Chondrocyte (in vitro differentiated cells): Measurements from ENCODE around the gene BCL2L1. TPM values are rescaled to one million over a fixed set of nuclear protein-coding genes. Genes with fewer than 3 reads are reported as not detected.
A peak's percentile ranks its signal among the peaks of the same experiment; 100 is the strongest.

Source experiments
- DNase-seq: peaks from one replicate; pipeline ENCODE4 v3.0.0; 2021; ENCODE audit warnings: mixed read lengths, low spot score
- H3K27ac Mint-ChIP-seq: one replicate; pipeline ENCODE4 v1.8.0; 2021; ENCODE audit warnings: mild to moderate bottlenecking, moderate library complexity, mixed read lengths; ENCODE audit not compliant: unreplicated experiment
- H3K27me3 Mint-ChIP-seq: 2 replicates; pipeline ENCODE4 v1.8.0; 2021; ENCODE audit warnings: low read depth, mixed read lengths
- H3K36me3 Mint-ChIP-seq: 2 replicates; pipeline ENCODE4 v1.8.0; 2021; ENCODE audit warnings: low read depth, mixed read lengths
- H3K4me1 Mint-ChIP-seq: 2 replicates; pipeline ENCODE4 v1.8.0; 2021; ENCODE audit warnings: low read depth, mild to moderate bottlenecking, mixed read lengths
- H3K4me3 Mint-ChIP-seq: one replicate; pipeline ENCODE4 v1.8.0; 2021; ENCODE audit warnings: mild to moderate bottlenecking, moderate library complexity, mixed read lengths; ENCODE audit not compliant: unreplicated experiment
- H3K9me3 Mint-ChIP-seq: 2 replicates; pipeline ENCODE4 v1.8.0; 2021; ENCODE audit warnings: low read depth, mixed read lengths
- total RNA-seq: library from RNA; stranded (reverse); gene quantifications from 3 replicates; pipeline ENCODE4 v1.2.1, GENCODE V29; 2021
- TF ChIP-seq, protein P1 (sequence below): fragments of 200-600 bp; sonication (generic); IDR thresholded peaks from 2 replicates; pipeline ENCODE4 v1.5.0; 2021; ENCODE audit warnings: antibody characterized with exemption, mild to moderate bottlenecking, moderate library complexity

The BCL2L1 gene
- total RNA-seq, 1 donor from 2014 or later: 90.7 TPM

DNA sequence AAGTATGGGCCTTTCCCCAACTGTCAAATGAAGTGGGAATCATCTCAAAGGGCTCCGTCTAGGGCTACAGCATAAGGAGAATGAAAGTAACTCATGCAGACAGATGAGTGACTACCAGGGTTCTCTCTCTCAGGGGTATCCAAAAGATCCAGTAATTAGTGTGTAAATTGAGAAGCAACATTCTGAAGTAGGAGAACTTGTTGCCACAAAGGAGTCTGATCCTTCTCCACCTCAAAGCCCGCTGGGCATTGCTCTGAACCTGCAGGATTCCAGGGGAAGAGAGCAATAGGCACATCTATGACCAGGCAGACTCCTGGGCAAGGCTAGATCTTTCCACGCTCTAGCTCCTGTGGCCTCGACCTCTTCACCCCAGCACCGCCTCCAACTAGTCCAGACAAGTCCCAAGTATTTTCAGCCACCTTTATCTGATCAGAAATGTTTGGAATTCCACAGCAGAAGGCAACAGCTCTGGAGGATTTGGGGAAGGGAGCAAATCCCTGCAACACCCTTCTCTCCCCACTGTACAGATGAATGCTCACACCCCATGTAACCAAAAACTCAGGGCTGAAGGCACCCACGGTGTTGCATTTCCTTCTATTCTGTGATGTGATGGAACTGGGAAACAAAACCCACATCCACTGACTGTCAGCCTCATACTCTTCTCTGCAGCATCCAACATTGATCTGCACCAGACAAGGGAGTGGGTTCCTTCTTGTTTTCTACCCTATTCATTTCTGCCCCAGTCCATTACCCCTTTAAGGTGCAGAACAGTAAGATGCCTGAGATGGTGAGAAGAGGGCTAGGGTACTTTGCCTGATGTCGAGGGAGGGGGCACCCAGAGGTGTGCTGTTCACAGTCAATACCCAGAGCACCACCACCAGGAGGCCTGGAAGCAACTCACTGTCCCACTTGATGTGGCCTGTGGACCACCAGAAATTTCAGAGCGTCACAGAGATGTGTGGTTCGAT lies 44.0 kb downstream of the BCL2L1 start:
- TF ChIP-seq, protein P1, sequence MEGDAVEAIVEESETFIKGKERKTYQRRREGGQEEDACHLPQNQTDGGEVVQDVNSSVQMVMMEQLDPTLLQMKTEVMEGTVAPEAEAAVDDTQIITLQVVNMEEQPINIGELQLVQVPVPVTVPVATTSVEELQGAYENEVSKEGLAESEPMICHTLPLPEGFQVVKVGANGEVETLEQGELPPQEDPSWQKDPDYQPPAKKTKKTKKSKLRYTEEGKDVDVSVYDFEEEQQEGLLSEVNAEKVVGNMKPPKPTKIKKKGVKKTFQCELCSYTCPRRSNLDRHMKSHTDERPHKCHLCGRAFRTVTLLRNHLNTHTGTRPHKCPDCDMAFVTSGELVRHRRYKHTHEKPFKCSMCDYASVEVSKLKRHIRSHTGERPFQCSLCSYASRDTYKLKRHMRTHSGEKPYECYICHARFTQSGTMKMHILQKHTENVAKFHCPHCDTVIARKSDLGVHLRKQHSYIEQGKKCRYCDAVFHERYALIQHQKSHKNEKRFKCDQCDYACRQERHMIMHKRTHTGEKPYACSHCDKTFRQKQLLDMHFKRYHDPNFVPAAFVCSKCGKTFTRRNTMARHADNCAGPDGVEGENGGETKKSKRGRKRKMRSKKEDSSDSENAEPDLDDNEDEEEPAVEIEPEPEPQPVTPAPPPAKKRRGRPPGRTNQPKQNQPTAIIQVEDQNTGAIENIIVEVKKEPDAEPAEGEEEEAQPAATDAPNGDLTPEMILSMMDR: no peak
- Mint-ChIP-seq H3K36me3 (peaks cover 33% of the 10 kb centered on the region), H3K27me3 (no peaks in the 10 kb centered on the region), H3K4me1 (peaks cover 62% of the 10 kb centered on the region), H3K9me3 (no peaks in the 10 kb centered on the region), H3K4me3 (no peak overlapping the region), H3K27ac (peak overlapping the region; percentile 59)
- DNase-seq: no peak

DNA sequence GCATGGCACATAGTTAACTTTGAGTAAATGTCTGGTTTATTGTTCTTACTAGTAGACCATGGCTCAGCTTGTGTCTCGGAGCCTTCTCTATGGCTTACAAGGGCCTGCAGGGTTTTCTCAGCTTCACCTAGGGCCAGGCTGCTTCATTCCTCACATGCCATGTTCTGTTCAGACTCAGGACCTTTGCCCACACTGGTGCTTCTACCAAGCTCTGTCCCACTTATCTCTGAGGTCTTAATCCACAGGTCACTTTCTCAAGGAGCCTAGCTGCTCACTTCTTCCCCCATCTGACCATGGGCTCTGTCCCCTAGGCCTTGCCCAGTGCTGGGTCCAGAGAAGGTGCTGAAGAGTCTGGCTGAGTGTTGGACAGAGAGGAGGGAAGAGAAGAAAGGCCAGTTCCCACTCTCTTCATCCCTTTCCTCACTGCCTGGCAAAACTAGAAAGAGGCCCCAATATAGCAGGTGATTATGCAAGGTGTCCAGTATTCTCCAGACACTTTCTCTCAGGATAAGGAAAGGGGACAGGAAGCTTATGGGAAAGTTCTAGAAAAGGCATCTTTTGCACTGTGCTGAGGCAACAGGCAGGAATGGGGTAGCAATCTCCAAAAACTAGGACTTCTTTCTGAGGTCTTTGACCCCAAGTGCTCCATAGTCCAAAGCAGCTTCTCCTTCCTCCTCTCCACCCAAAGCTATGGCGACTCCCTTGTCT lies 45.0 kb downstream of the BCL2L1 start:
- H3K9me3 Mint-ChIP-seq: no peaks in the 10 kb centered on the region
- no peak for DNase-seq
- H3K4me3 Mint-ChIP-seq: no peak overlapping the region
- no peaks in the 10 kb centered on the region for H3K27me3 Mint-ChIP-seq
- TF ChIP-seq, protein P1: no peak
- peak overlapping the region; percentile 61 for H3K27ac Mint-ChIP-seq
- peaks cover 57% of the 10 kb centered on the region for H3K4me1 Mint-ChIP-seq
- peaks cover 33% of the 10 kb centered on the region for H3K36me3 Mint-ChIP-seq

DNA sequence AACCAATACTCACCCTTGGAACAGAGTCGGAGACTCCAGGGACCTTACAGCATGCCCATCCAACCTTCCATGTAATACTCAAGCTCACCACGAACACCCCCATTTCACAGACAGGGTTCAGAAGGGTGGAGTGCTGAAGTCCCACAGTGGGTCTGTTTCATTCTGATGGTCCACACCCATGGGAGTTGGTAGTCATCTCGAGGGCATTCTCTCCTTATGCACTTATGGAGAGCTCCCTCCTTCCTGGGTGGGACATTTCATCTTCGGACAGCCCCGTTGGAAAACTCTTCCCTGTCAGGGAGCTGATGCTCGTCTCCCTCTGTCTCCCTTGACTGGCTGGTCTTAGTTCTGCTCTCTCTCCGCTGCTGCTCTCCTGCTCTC lies 46.1 kb downstream of the BCL2L1 start:
- Mint-ChIP-seq H3K27me3 (no peaks in the 10 kb centered on the region), H3K4me3 (no peak overlapping the region), H3K4me1 (peaks cover 57% of the 10 kb centered on the region), H3K9me3 (no peaks in the 10 kb centered on the region), H3K36me3 (peaks cover 34% of the 10 kb centered on the region), H3K27ac (no peak overlapping the region)
- TF ChIP-seq, protein P1: no peak
- no peak for DNase-seq

GRCh38 chr20:31675828-31676608 lies 46.6 kb downstream of the BCL2L1 start:
- peaks cover 33% of the 10 kb centered on the region for H3K36me3 Mint-ChIP-seq
- H3K9me3 Mint-ChIP-seq: no peaks in the 10 kb centered on the region
- no peak for DNase-seq
- H3K4me3 Mint-ChIP-seq: no peak overlapping the region
- TF ChIP-seq, protein P1: no peak
- H3K27me3 Mint-ChIP-seq: no peaks in the 10 kb centered on the region
- peaks cover 56% of the 10 kb centered on the region for H3K4me1 Mint-ChIP-seq
- H3K27ac Mint-ChIP-seq: peak overlapping the region; percentile 87
